C4-2B (cell line): ENCODE results near the gene MRPS23.
"Not testable (repeated sequence)": the region's sequence is repeated elsewhere in the genome, so short reads cannot be mapped to it uniquely, and the experiment has no call there.

Source experiments
- H3K27ac ChIP-seq: fragments of 450-650 bp; 2 replicates; pipeline ENCODE4 v1.5.1; 2017
- CTCF ChIP-seq: fragments of 450-650 bp; conservative IDR thresholded peaks from 2 replicates; pipeline ENCODE4 v1.5.1; 2017; ENCODE audit warnings: mild to moderate bottlenecking
- ZFX ChIP-seq: fragments of 450-650 bp; IDR thresholded peaks from 2 replicates; pipeline ENCODE4 v1.6.1; 2017

The MRPS23 gene

GRCh38 chr17:57853695-57854094 lies 3.9 kb upstream of the MRPS23 start:
- TF ChIP-seq ZFX (no peak), CTCF (no peak)
- no peak overlapping the region for H3K27ac ChIP-seq

- no peak overlapping the region for H3K27ac ChIP-seq
- TF ChIP-seq ZFX (no peak), CTCF (no peak)
These were observed 3.1 kb upstream of the MRPS23 start for GRCh38 chr17:57852955-57853328.

GRCh38 chr17:57852092-57852954 lies 2.5 kb upstream of the MRPS23 start:
- TF ChIP-seq CTCF (no peak), ZFX (no peak)
- H3K27ac ChIP-seq: no peak overlapping the region

- TF ChIP-seq ZFX (no peak), CTCF (no peak)
These were observed 526 bp downstream of the MRPS23 start for GRCh38 chr17:57849163-57849873.

GRCh38 chr17:57846056-57846945 lies 3.5 kb downstream of the MRPS23 start:
- H3K27ac ChIP-seq: not testable (repeated sequence)

More at GRCh38 chr17:57849163-57849873, 526 bp downstream of the MRPS23 start:
- peak overlapping the region; percentile 80 for H3K27ac ChIP-seq

GRCh38 chr17:57842280-57842679 lies 7.6 kb downstream of the MRPS23 start:
- no peak overlapping the region for H3K27ac ChIP-seq
- no peak for TF ChIP-seq ZFX
- TF ChIP-seq CTCF: no peak

GRCh38 chr17:57839571-57839923 lies 10.3 kb downstream of the MRPS23 start:
- no peak overlapping the region for H3K27ac ChIP-seq
- TF ChIP-seq CTCF (no peak), ZFX (no peak)
